ENCODE measurements around the gene OR52W1.

Gene OR52W1

GRCh38 chr11:6209801-6210200 lies 10.8 kb downstream of the OR52W1 start:
- DNase-seq (ENCODE audit: extremely low spot score): no peak
- ChIA-PET CTCF (no interaction called here), POLR2A (no interaction called here)
- TF ChIP-seq PKNOX1 (IDR thresholded peaks at IDR 0.05): no peak
- no peak for TF ChIP-seq BHLHE40 (IDR thresholded peaks at IDR 0.05; ENCODE audit: borderline replicate concordance)
- no peak for TF ChIP-seq FOXA1 (IDR thresholded peaks at IDR 0.05)
- TF ChIP-seq CTBP1 (IDR thresholded peaks at IDR 0.05; ENCODE audit: borderline replicate concordance): no peak
- TF ChIP-seq SP1 (IDR thresholded peaks at IDR 0.05): no peak
- no peak for TF ChIP-seq FOXM1 (IDR thresholded peaks at IDR 0.05; ENCODE audit: borderline replicate concordance)
- TF ChIP-seq TARDBP (IDR thresholded peaks at IDR 0.05): no peak
- TF ChIP-seq ZNF384 (IDR thresholded peaks at IDR 0.05): no peak
- TF ChIP-seq ARNT (IDR thresholded peaks at IDR 0.05): no peak

GRCh38 chr11:6210274-6210955 lies 11.4 kb downstream of the OR52W1 start:
- POLR2A ChIA-PET: no interaction called here
- TF ChIP-seq FOXM1 (IDR thresholded peaks at IDR 0.05; ENCODE audit: borderline replicate concordance) (no peak), NFRKB (IDR thresholded peaks at IDR 0.05) (no peak), CTBP1 (IDR thresholded peaks at IDR 0.05; ENCODE audit: borderline replicate concordance) (no peak), TARDBP (IDR thresholded peaks at IDR 0.05) (no peak), ARNT (IDR thresholded peaks at IDR 0.05) (no peak), FOXK2 (IDR thresholded peaks at IDR 0.05) (no peak), ELF4 (IDR thresholded peaks at IDR 0.05) (no peak)
- CTCF ChIA-PET: no interaction called here
- DNase-seq (ENCODE audit: extremely low spot score): no peak

GRCh38 chr11:6214530-6214929 lies 15.5 kb downstream of the OR52W1 start:
- no peak for TF ChIP-seq ARNT (IDR thresholded peaks at IDR 0.05)
- no peak for TF ChIP-seq FOXK2 (IDR thresholded peaks at IDR 0.05)
- TF ChIP-seq FOXM1 (IDR thresholded peaks at IDR 0.05; ENCODE audit: borderline replicate concordance): no peak
- no peak for TF ChIP-seq CTBP1 (IDR thresholded peaks at IDR 0.05; ENCODE audit: borderline replicate concordance)
- TF ChIP-seq ELF4 (IDR thresholded peaks at IDR 0.05): no peak
- TF ChIP-seq NFRKB (IDR thresholded peaks at IDR 0.05): no peak
- TF ChIP-seq LEF1 (IDR thresholded peaks at IDR 0.05; ENCODE audit: borderline replicate concordance): no peak
- TF ChIP-seq FOXA1 (IDR thresholded peaks at IDR 0.05): no peak
- no peak for TF ChIP-seq SP1 (IDR thresholded peaks at IDR 0.05)
- no peak for TF ChIP-seq ZNF384 (IDR thresholded peaks at IDR 0.05)
- TF ChIP-seq L3MBTL2 (conservative IDR thresholded peaks at IDR 0.05): no peak
- TF ChIP-seq TARDBP (IDR thresholded peaks at IDR 0.05): no peak
- DNase-seq (ENCODE audit: extremely low spot score): no peak
- ChIA-PET POLR2A (no interaction called here), CTCF (no interaction called here)

GRCh38 chr11:6216501-6216900 lies 17.5 kb downstream of the OR52W1 start:
- TF ChIP-seq FOXA1 (IDR thresholded peaks at IDR 0.05) (no peak), ELF4 (IDR thresholded peaks at IDR 0.05) (no peak), TARDBP (IDR thresholded peaks at IDR 0.05) (no peak), SUZ12 (IDR thresholded peaks at IDR 0.05) (no peak), ARNT (IDR thresholded peaks at IDR 0.05) (no peak), L3MBTL2 (conservative IDR thresholded peaks at IDR 0.05) (no peak), PKNOX1 (IDR thresholded peaks at IDR 0.05) (no peak), HDGF (IDR thresholded peaks at IDR 0.05; ENCODE audit: borderline replicate concordance) (no peak), FOXM1 (IDR thresholded peaks at IDR 0.05; ENCODE audit: borderline replicate concordance) (no peak), ZNF384 (IDR thresholded peaks at IDR 0.05) (no peak), SP1 (IDR thresholded peaks at IDR 0.05) (no peak), BHLHE40 (IDR thresholded peaks at IDR 0.05; ENCODE audit: borderline replicate concordance) (no peak), LEF1 (IDR thresholded peaks at IDR 0.05; ENCODE audit: borderline replicate concordance) (no peak), NFRKB (IDR thresholded peaks at IDR 0.05) (no peak), FOXK2 (IDR thresholded peaks at IDR 0.05) (no peak), CTBP1 (IDR thresholded peaks at IDR 0.05; ENCODE audit: borderline replicate concordance) (no peak)
- DNase-seq (ENCODE audit: extremely low spot score): no peak
- CTCF ChIA-PET: no interaction called here
- POLR2A ChIA-PET: no interaction called here

GRCh38 chr11:6217722-6218121 lies 18.7 kb downstream of the OR52W1 start:
- POLR2A ChIA-PET: no interaction called here
- DNase-seq (ENCODE audit: extremely low spot score): no peak
- TF ChIP-seq BHLHE40 (IDR thresholded peaks at IDR 0.05; ENCODE audit: borderline replicate concordance) (no peak), FOXK2 (IDR thresholded peaks at IDR 0.05) (no peak), SP1 (IDR thresholded peaks at IDR 0.05) (no peak), HDGF (IDR thresholded peaks at IDR 0.05; ENCODE audit: borderline replicate concordance) (no peak), NFRKB (IDR thresholded peaks at IDR 0.05) (no peak), ZNF384 (IDR thresholded peaks at IDR 0.05) (no peak), FOXA1 (IDR thresholded peaks at IDR 0.05) (no peak), PKNOX1 (IDR thresholded peaks at IDR 0.05) (no peak), FOXM1 (IDR thresholded peaks at IDR 0.05; ENCODE audit: borderline replicate concordance) (no peak)
- CTCF ChIA-PET: interaction anchor here (0.7 kb wide), 1 partner anchor 144 kb away, joined by 3 read pairs; no protein-coding TSS in a partner anchor

GRCh38 chr11:6219359-6219758 lies 20.3 kb downstream of the OR52W1 start:
- CTCF ChIA-PET: no interaction called here
- no peak for DNase-seq (ENCODE audit: extremely low spot score)
- TF ChIP-seq HDGF (IDR thresholded peaks at IDR 0.05; ENCODE audit: borderline replicate concordance) (no peak), FOXA1 (IDR thresholded peaks at IDR 0.05) (no peak), PKNOX1 (IDR thresholded peaks at IDR 0.05) (no peak)
- POLR2A ChIA-PET: no interaction called here

Measured in HEK293T (cell line).